Endothelial cell (in vitro differentiated cells): ENCODE measurements around the gene CAMK1D. TPM values are rescaled to one million over a fixed set of nuclear protein-coding genes. Genes with fewer than 3 reads are reported as not detected.

ENCODE experiments used
- DNase-seq: peaks from one replicate; pipeline ENCODE4 v3.0.0; 2021; ENCODE audit warnings: low spot score
- H3K27ac Mint-ChIP-seq: one replicate; pipeline ENCODE4 v1.8.0; 2021; ENCODE audit warnings: mixed read lengths, inconsistent platforms; ENCODE audit not compliant: unreplicated experiment
- H3K27me3 Mint-ChIP-seq: one replicate; pipeline ENCODE4 v1.8.0; 2021; ENCODE audit warnings: mild to moderate bottlenecking, moderate library complexity, mixed read lengths, inconsistent platforms; ENCODE audit not compliant: unreplicated experiment
- H3K36me3 Mint-ChIP-seq: one replicate; pipeline ENCODE4 v1.8.0; 2021; ENCODE audit warnings: mild to moderate bottlenecking, low read depth, mixed read lengths, inconsistent platforms; ENCODE audit not compliant: unreplicated experiment
- H3K4me1 Mint-ChIP-seq: one replicate; pipeline ENCODE4 v1.8.0; 2021; ENCODE audit warnings: mild to moderate bottlenecking, mixed read lengths, inconsistent platforms; ENCODE audit not compliant: unreplicated experiment
- H3K4me3 Mint-ChIP-seq: one replicate; pipeline ENCODE4 v1.8.0; 2021; ENCODE audit warnings: mild to moderate bottlenecking, mixed read lengths, inconsistent platforms; ENCODE audit not compliant: unreplicated experiment
- H3K9me3 Mint-ChIP-seq: one replicate; pipeline ENCODE4 v1.8.0; 2021; ENCODE audit warnings: mixed read lengths, inconsistent platforms; ENCODE audit not compliant: unreplicated experiment
- total RNA-seq: library from RNA; stranded (reverse); fragmentation: NEBNext Ultra II Directional; extraction: Animal tissue kit (Norgen Biotek cat#: 25700); gene quantifications from one replicate; pipeline ENCODE4 v1.2.1, GENCODE V29; 2021; ENCODE audit not compliant: unreplicated experiment
- TF ChIP-seq, protein P1 (sequence below): fragments of 200-600 bp; sonication (generic); IDR thresholded peaks from one replicate; pipeline ENCODE4 v1.5.0; 2021; ENCODE audit warnings: antibody characterized with exemption; ENCODE audit not compliant: unreplicated experiment

The CAMK1D gene
- total RNA-seq, 1 donor from 2014 or later: 4.1 TPM

DNA sequence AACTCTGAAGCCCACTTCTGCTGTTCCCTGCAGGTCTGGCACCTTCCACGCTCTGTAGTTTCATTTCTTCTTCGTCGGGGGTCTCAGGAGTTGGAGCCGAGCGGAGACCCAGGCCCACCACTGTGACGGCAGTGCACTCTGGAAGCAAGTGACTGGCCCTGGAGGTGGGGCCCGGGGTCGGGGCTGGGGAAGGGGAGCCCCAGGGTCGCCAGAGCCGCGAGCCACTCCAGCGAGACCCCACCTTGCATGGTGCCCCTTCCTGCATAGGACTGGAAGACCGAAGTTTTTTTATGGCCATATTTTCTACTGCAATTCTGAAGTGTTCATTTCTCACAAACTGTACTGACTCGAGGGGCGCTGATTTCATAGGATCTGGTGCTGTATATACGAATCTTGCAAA is 479.4 kb downstream of the CAMK1D start:
- no peak for DNase-seq
- no peaks in the 10 kb centered on the region for H3K36me3 Mint-ChIP-seq
- peaks cover 4% of the 10 kb centered on the region for H3K27me3 Mint-ChIP-seq
- TF ChIP-seq, protein P1, sequence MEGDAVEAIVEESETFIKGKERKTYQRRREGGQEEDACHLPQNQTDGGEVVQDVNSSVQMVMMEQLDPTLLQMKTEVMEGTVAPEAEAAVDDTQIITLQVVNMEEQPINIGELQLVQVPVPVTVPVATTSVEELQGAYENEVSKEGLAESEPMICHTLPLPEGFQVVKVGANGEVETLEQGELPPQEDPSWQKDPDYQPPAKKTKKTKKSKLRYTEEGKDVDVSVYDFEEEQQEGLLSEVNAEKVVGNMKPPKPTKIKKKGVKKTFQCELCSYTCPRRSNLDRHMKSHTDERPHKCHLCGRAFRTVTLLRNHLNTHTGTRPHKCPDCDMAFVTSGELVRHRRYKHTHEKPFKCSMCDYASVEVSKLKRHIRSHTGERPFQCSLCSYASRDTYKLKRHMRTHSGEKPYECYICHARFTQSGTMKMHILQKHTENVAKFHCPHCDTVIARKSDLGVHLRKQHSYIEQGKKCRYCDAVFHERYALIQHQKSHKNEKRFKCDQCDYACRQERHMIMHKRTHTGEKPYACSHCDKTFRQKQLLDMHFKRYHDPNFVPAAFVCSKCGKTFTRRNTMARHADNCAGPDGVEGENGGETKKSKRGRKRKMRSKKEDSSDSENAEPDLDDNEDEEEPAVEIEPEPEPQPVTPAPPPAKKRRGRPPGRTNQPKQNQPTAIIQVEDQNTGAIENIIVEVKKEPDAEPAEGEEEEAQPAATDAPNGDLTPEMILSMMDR: no peak
- H3K4me3 Mint-ChIP-seq: no peak overlapping the region
- no peaks in the 10 kb centered on the region for H3K9me3 Mint-ChIP-seq
- H3K27ac Mint-ChIP-seq: no peak overlapping the region
- H3K4me1 Mint-ChIP-seq: no peaks in the 10 kb centered on the region

DNA sequence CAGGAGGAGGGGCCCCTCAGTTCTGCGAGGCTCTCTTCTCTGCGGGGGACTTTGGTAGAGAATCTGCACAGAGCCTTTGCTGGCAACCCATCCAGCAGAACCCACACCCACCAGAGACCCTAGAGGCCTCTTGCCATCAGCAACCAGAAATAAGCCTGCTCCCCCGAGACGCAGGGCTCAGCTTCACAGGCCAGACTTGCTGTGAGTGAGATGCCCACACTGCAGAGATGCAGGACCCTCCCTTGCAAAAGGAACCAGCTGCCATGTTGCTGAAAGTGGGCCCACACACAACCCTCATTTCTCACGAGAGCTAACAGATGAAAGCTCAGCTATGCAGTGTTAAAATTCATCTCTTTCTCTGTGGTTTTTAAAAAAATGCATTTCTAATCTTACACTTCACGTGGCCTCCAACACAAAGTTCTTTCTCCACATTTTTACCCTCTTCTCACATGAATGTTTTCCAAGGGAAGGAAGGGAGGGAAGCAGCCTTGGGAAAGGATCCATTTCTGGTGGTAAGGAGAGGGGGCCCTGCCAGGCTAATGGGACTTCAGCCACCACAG is 480.6 kb downstream of the CAMK1D start:
- H3K36me3 Mint-ChIP-seq: no peaks in the 10 kb centered on the region
- peaks cover 4% of the 10 kb centered on the region for H3K27me3 Mint-ChIP-seq
- DNase-seq: no peak
- no peaks in the 10 kb centered on the region for H3K9me3 Mint-ChIP-seq
- H3K4me1 Mint-ChIP-seq: no peaks in the 10 kb centered on the region
- no peak overlapping the region for H3K27ac Mint-ChIP-seq
- TF ChIP-seq, protein P1: no peak
- H3K4me3 Mint-ChIP-seq: no peak overlapping the region

DNA sequence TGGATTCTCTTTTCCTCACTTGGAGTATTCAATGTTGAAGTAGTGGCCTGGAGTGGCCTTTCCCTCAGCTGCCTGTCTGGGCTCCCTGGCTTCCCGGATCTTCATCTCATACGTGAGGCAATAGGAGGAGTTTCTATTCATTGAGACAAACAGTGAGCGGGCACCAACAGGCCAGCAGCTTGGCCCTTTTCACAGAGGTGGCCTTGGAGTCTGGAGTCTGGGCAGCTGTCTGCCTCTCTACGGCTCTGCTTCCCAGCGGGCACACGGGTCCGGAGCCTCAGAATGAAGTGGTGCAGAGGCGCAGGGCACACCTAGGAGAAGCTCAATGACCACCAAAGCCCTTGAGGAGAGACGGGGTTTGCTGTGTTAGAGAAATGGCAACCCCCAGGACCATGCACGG is 482.7 kb downstream of the CAMK1D start:
- DNase-seq: no peak
- H3K4me1 Mint-ChIP-seq: no peaks in the 10 kb centered on the region
- H3K9me3 Mint-ChIP-seq: no peaks in the 10 kb centered on the region
- no peak overlapping the region for H3K4me3 Mint-ChIP-seq
- TF ChIP-seq, protein P1: no peak
- H3K27ac Mint-ChIP-seq: no peak overlapping the region
- H3K36me3 Mint-ChIP-seq: no peaks in the 10 kb centered on the region
- H3K27me3 Mint-ChIP-seq: peaks cover 3% of the 10 kb centered on the region

DNA sequence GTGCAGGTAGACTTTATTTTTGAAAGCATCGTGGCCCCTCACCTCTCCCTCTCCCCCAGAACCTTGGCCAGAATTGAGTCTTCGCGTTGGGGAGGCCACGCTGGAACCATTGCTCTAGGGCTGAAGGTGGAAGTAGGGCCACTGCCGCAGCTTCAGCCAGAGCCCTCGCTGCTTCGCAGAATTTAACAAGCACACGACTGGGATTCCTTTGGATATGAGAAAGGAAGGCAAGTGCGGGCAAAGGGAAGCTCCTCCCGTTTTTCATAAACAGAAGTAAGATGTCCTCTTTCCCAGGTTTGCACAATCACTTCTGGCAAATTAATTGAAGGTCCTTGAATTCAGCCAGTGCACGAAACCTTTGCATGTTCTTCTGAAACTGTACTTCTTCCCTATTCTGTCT is 484.1 kb downstream of the CAMK1D start:
- peaks cover 5% of the 10 kb centered on the region for H3K27me3 Mint-ChIP-seq
- no peak overlapping the region for H3K27ac Mint-ChIP-seq
- no peaks in the 10 kb centered on the region for H3K36me3 Mint-ChIP-seq
- DNase-seq: no peak
- TF ChIP-seq, protein P1: no peak
- H3K4me3 Mint-ChIP-seq: no peak overlapping the region
- H3K4me1 Mint-ChIP-seq: peaks cover 6% of the 10 kb centered on the region
- no peaks in the 10 kb centered on the region for H3K9me3 Mint-ChIP-seq

DNA sequence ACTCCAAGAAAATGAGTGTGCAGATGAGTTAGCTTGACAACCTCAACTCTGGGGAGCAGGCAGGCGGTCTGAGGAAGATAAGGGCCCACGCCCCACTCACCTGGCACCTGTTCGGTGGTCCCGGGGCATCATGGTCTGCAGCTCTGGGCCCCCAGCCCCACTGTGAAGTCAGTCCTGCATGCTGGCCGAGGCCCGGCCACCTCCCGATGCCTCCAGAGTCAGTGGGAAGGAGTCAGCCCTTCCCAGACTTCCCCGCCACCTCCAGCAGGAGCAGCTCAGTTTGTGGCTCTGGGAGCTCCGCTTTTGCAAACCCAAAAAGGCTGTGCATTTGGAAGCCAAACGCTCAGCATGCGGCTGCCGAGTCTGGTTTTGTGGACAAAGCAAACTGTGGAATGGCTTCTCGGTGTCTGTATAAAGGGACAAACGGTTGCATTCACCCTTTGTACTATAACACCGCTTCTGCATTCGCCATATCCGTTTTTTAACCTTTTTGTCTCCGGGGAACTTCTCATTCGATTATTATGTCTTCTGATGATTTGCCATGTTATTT is 484.8 kb downstream of the CAMK1D start:
- peaks cover 8% of the 10 kb centered on the region for H3K27me3 Mint-ChIP-seq
- no peak overlapping the region for H3K27ac Mint-ChIP-seq

More for the DNA sequence above, 484.8 kb downstream of the CAMK1D start:
- TF ChIP-seq, protein P1: no peak
- H3K4me1 Mint-ChIP-seq: peaks cover 6% of the 10 kb centered on the region
- no peaks in the 10 kb centered on the region for H3K9me3 Mint-ChIP-seq
- H3K36me3 Mint-ChIP-seq: no peaks in the 10 kb centered on the region
- no peak overlapping the region for H3K4me3 Mint-ChIP-seq
- no peak for DNase-seq
